ENCODE results near the gene ANO7. TPM values are rescaled to one million over a fixed set of nuclear protein-coding genes. Genes with fewer than 3 reads are reported as not detected.

ANO7 gene
- total and polyA plus RNA-seq, 2 donors (not counting 1 experiment from before 2014, with no cell fraction given): 0.64 to 1.8 TPM

DNA sequence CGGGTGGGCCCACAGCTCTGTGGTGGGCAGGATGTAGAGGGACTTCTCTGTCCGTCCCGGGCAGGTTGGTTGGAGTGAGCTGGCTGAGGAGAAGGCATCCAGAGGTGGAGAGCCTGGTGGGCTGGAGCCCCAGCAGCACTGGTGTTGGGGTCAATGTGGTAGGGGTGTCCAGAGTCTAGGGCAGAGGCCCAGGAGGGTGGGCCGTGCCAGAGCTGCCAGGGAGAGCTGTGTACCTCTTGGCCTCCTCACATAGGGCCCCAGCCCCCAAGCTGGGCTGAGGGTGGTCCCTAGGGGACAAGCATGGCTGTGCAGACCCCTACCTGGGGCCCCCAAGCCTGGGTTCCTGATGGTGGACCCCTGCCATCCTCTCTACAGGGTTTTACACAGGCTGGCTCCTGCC is 16.0 kb downstream of the ANO7 start:
- Histone ChIP-seq H4K20me1 (ENCODE audit: control insufficient read depth, insufficient read depth, low read length, poor library complexity, severe bottlenecking) (no peaks in the 10 kb centered on the region), H3K4me3 (ENCODE audit: control extremely low read depth in 1 of 5, extremely low read depth in 1 of 5, insufficient read depth in 1 of 5, low read depth in 2 of 5, low read length in 4 of 5) (no peak overlapping the region), H3K4me1 (ENCODE audit: control insufficient read depth in 2 of 2, insufficient read depth in 2 of 2, low read length in 2 of 2) (no peaks in the 10 kb centered on the region), H2AFZ (ENCODE audit: insufficient read depth, low read depth, low read length, poor library complexity, severe bottlenecking) (no peak overlapping the region), H3K4me2 (replicated peaks; ENCODE audit: low read depth, low read length, poor library complexity, severe bottlenecking) (no peak overlapping the region), H3K9me3 (ENCODE audit: control extremely low read depth in 1 of 3, control insufficient read depth in 2 of 3, insufficient read depth in 1 of 3, low read length in 2 of 3) (no peaks in the 10 kb centered on the region), H3K9ac (ENCODE audit: low read length) (no peak overlapping the region), H3K79me2 (ENCODE audit: control insufficient read depth, insufficient read depth, low read length) (no peaks in the 10 kb centered on the region), H3K36me3 (replicated peaks in 1 of 2; ENCODE audit: control extremely low read depth in 1 of 2, control insufficient read depth in 1 of 2, extremely low read depth in 1 of 2, insufficient read depth in 2 of 2, low read length in 1 of 2) (no peaks in the 10 kb centered on the region), H3K27me3 (replicated peaks in 1 of 4; ENCODE audit: control extremely low read depth in 1 of 4, control insufficient read depth in 3 of 4, insufficient read depth in 4 of 4, low read length in 3 of 4) (no peaks in the 10 kb centered on the region), H3K27ac (ENCODE audit: low read length in 2 of 2) (no peak overlapping the region)
- POLR2A ChIA-PET: no interaction called here
- 67% methylated on average over 4 of the region's 4 CpGs for WGBS (ENCODE audit: insufficient coverage)
- no peak overlapping the region for H3K4me3 Mint-ChIP-seq
- CTCF ChIA-PET: no interaction called here
- no peaks in the 10 kb centered on the region for H3K4me1 Mint-ChIP-seq
- no peak for TF ChIP-seq EZH2 (IDR thresholded peaks at IDR 0.05; ENCODE audit: borderline replicate concordance, insufficient read depth, low read depth, low read length, poor library complexity, severe bottlenecking)
- TF ChIP-seq, protein P1, sequence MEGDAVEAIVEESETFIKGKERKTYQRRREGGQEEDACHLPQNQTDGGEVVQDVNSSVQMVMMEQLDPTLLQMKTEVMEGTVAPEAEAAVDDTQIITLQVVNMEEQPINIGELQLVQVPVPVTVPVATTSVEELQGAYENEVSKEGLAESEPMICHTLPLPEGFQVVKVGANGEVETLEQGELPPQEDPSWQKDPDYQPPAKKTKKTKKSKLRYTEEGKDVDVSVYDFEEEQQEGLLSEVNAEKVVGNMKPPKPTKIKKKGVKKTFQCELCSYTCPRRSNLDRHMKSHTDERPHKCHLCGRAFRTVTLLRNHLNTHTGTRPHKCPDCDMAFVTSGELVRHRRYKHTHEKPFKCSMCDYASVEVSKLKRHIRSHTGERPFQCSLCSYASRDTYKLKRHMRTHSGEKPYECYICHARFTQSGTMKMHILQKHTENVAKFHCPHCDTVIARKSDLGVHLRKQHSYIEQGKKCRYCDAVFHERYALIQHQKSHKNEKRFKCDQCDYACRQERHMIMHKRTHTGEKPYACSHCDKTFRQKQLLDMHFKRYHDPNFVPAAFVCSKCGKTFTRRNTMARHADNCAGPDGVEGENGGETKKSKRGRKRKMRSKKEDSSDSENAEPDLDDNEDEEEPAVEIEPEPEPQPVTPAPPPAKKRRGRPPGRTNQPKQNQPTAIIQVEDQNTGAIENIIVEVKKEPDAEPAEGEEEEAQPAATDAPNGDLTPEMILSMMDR (IDR thresholded peaks at IDR 0.05): no peak
- H3K9me3 Mint-ChIP-seq (ENCODE audit: insufficient read depth): no peaks in the 10 kb centered on the region
- no peaks in the 10 kb centered on the region for H3K27me3 Mint-ChIP-seq
- ATAC-seq (ENCODE audit: low read depth) (no peak), DNase-seq (no peak)
- intact Hi-C loops (cut with micrococcal nuclease): no loop called here
- H3K27ac Mint-ChIP-seq: peak overlapping the region; percentile 53

DNA sequence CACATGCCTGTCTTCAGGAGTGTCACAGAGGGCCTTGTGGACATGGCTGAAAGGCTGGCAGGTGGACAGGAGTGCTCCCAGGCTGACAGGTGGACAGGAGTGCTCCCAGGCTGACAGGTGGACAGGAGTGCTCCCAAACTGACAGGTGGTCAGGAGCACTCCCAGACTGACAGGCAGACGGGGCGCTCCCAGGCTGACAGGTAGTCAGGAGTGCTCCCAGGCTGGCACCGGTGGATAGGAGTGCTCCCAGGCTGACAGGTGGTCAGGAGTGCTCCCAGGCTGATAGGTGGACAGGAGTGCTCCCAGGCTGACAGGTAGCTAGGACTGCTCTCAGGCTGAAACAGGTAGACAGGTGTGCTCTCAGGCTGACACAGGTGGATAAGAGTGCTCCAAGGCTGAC is 16.6 kb downstream of the ANO7 start:
- H3K36me3 ChIP-seq (replicated peaks in 1 of 2; ENCODE audit: control extremely low read depth in 1 of 2, control insufficient read depth in 1 of 2, extremely low read depth in 1 of 2, insufficient read depth in 2 of 2, low read length in 1 of 2): no peaks in the 10 kb centered on the region
- no peak overlapping the region for H3K27ac ChIP-seq (ENCODE audit: low read length in 2 of 2)
- H3K4me3 Mint-ChIP-seq: no peak overlapping the region
- DNase-seq (no peak), ATAC-seq (ENCODE audit: low read depth) (no peak)
- TF ChIP-seq, protein P1 (IDR thresholded peaks at IDR 0.05): no peak
- no peaks in the 10 kb centered on the region for H3K27me3 Mint-ChIP-seq
- no peak overlapping the region for H3K27ac Mint-ChIP-seq
- ChIA-PET CTCF (no interaction called here), POLR2A (no interaction called here)
- intact Hi-C loops (cut with micrococcal nuclease): no loop called here
- H2AFZ ChIP-seq (ENCODE audit: insufficient read depth, low read depth, low read length, poor library complexity, severe bottlenecking): no peak overlapping the region
- H3K4me1 Mint-ChIP-seq: no peaks in the 10 kb centered on the region
- no peaks in the 10 kb centered on the region for H3K4me1 ChIP-seq (ENCODE audit: control insufficient read depth in 2 of 2, insufficient read depth in 2 of 2, low read length in 2 of 2)
- no peaks in the 10 kb centered on the region for H3K9me3 Mint-ChIP-seq (ENCODE audit: insufficient read depth)
- H3K27me3 ChIP-seq (replicated peaks in 1 of 4; ENCODE audit: control extremely low read depth in 1 of 4, control insufficient read depth in 3 of 4, insufficient read depth in 4 of 4, low read length in 3 of 4): no peaks in the 10 kb centered on the region
- H3K4me2 ChIP-seq (replicated peaks; ENCODE audit: low read depth, low read length, poor library complexity, severe bottlenecking): no peak overlapping the region
- no peaks in the 10 kb centered on the region for H3K79me2 ChIP-seq (ENCODE audit: control insufficient read depth, insufficient read depth, low read length)
- no peak overlapping the region for H3K9ac ChIP-seq (ENCODE audit: low read length)
- WGBS (ENCODE audit: insufficient coverage): 91% methylated on average over 3 of the region's 3 CpGs
- no peak overlapping the region for H3K4me3 ChIP-seq (ENCODE audit: control extremely low read depth in 1 of 5, extremely low read depth in 1 of 5, insufficient read depth in 1 of 5, low read depth in 2 of 5, low read length in 4 of 5)
- no peaks in the 10 kb centered on the region for H4K20me1 ChIP-seq (ENCODE audit: control insufficient read depth, insufficient read depth, low read length, poor library complexity, severe bottlenecking)
- no peaks in the 10 kb centered on the region for H3K9me3 ChIP-seq (ENCODE audit: control extremely low read depth in 1 of 3, control insufficient read depth in 2 of 3, insufficient read depth in 1 of 3, low read length in 2 of 3)

All from B cell (primary cell).